PC-9 (cell line): Measurements from ENCODE around the gene EPHA1.

Source experiments
- EZH2 ChIP-seq: fragments of 200-600 bp; sonication (generic); IDR thresholded peaks from 2 replicates; pipeline ENCODE4 v1.8.0; 2017; ENCODE audit warnings: antibody characterized with exemption, low read depth
- TF ChIP-seq, protein P1 (sequence below): fragments of 200-600 bp; sonication (generic); conservative IDR thresholded peaks from 2 replicates; pipeline ENCODE4 v1.6.1; 2017; ENCODE audit warnings: mixed run types, antibody characterized with exemption, mild to moderate bottlenecking, moderate library complexity

DNA sequence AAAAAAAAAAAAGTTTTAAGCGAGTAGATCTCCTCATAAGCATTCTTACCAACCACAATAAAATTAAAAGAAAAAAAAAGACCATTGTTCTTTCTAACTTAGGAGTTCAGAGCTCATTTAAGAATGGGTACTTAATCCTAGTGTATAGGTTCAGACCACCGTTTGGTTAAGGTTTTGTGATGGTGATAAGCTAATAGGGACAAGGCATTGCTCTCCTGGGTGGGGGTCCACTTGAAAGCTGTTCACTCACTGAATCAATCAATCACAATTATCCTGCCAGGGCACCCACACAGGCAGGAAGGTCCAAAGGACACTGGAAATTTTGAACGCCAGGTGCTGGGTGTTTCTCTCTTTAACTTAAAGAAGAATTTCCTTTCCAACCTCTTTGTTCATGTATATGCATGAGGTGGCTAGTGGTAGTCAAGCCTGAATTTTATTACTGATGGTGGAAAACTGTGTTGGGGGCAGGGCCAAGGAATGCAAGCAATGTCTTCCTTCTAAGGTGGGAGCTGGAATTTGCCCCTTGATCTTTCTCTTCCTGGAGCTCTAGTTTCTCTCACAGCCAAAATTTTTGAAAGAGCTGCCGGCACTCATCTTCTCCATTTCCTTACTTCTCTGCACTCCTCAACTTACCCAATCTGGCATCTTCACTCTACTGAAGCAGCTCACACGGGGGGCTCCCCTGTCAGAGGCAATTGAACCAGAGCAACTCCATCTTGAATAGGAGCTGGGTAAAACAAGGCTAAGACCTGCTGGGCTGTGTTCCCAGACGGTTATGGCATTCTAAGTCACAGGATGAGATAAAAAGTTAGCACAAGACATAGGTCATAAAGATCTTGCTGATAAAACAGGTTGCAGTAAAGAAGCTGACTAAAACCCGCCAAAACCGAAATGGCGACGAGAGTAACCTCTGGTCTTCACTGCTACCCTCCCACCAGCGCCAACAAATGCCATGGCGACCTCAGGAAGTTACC, 38.7 kb downstream of the EPHA1 start:
- TF ChIP-seq, protein P1, sequence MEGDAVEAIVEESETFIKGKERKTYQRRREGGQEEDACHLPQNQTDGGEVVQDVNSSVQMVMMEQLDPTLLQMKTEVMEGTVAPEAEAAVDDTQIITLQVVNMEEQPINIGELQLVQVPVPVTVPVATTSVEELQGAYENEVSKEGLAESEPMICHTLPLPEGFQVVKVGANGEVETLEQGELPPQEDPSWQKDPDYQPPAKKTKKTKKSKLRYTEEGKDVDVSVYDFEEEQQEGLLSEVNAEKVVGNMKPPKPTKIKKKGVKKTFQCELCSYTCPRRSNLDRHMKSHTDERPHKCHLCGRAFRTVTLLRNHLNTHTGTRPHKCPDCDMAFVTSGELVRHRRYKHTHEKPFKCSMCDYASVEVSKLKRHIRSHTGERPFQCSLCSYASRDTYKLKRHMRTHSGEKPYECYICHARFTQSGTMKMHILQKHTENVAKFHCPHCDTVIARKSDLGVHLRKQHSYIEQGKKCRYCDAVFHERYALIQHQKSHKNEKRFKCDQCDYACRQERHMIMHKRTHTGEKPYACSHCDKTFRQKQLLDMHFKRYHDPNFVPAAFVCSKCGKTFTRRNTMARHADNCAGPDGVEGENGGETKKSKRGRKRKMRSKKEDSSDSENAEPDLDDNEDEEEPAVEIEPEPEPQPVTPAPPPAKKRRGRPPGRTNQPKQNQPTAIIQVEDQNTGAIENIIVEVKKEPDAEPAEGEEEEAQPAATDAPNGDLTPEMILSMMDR = no peak
- no peak for TF ChIP-seq EZH2
